Cardiac fibroblast (primary cell): Measurements from ENCODE around the gene PLEKHA8.
A peak's percentile ranks its signal among the peaks of the same experiment; 100 is the strongest.

ENCODE experiments used
- DNase-seq, 2 donors: peaks; one replicate each; pipeline versions ENCODE4 v3.0.0 to v3.0.0-alpha.2; 2010; ENCODE audit warnings: low read depth in 2 of 2
- H3K4me3 ChIP-seq, 2 donors: replicated peaks in 1 of 2; 1 replicate in 1 of 2; 2 replicates in 1 of 2; pipeline ENCODE4 v1.5.1; 2011; ENCODE audit warnings: low read depth in 2 of 2, low read length in 2 of 2, mild to moderate bottlenecking in 2 of 2, moderate library complexity in 1 of 2
- TF ChIP-seq, protein P1 (sequence below): IDR thresholded peaks from one replicate; pipeline ENCODE4 v1.5.1; 2011; ENCODE audit warnings: low read depth, mild to moderate bottlenecking, low read length, inconsistent platforms

PLEKHA8 gene, protein sequence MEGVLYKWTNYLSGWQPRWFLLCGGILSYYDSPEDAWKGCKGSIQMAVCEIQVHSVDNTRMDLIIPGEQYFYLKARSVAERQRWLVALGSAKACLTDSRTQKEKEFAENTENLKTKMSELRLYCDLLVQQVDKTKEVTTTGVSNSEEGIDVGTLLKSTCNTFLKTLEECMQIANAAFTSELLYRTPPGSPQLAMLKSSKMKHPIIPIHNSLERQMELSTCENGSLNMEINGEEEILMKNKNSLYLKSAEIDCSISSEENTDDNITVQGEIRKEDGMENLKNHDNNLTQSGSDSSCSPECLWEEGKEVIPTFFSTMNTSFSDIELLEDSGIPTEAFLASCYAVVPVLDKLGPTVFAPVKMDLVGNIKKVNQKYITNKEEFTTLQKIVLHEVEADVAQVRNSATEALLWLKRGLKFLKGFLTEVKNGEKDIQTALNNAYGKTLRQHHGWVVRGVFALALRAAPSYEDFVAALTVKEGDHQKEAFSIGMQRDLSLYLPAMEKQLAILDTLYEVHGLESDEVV

GRCh38 chr7:30028216-30028748 lies at the start of gene PLEKHA8:
TSS of gene PLEKHA8 (plus strand) at chr7:30028412. CDS start at chr7:30028763, 351 bp downstream.
- H3K4me3 ChIP-seq = peak within 1 kb of the TSS; percentile 81 to 82
- DNase-seq = peak; percentile 84 to 91
- TF ChIP-seq, protein P1, sequence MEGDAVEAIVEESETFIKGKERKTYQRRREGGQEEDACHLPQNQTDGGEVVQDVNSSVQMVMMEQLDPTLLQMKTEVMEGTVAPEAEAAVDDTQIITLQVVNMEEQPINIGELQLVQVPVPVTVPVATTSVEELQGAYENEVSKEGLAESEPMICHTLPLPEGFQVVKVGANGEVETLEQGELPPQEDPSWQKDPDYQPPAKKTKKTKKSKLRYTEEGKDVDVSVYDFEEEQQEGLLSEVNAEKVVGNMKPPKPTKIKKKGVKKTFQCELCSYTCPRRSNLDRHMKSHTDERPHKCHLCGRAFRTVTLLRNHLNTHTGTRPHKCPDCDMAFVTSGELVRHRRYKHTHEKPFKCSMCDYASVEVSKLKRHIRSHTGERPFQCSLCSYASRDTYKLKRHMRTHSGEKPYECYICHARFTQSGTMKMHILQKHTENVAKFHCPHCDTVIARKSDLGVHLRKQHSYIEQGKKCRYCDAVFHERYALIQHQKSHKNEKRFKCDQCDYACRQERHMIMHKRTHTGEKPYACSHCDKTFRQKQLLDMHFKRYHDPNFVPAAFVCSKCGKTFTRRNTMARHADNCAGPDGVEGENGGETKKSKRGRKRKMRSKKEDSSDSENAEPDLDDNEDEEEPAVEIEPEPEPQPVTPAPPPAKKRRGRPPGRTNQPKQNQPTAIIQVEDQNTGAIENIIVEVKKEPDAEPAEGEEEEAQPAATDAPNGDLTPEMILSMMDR = no peak

DNA sequence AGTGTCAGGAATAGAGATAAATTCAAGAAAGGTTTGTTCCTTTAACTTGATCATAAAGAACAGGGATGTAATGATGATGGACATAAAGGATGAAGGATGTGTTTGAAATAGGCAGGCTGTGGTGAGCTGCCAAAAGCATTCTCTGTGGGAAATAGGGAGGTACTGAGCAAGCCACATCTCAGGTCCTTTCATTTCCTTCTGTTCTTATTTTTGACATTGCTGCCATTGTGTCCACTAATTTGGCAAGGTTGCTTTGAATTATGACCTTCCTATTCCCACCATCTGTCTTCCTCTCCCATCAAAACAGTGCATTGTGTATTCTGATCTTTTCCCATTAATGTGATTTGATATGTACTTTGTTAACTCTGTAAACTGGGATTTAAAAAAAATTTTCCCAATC lies 48.1 kb upstream of the PLEKHA8 start:
- no peak for DNase-seq
- TF ChIP-seq, protein P1 = no peak
- H3K4me3 ChIP-seq = no peak overlapping the region

- peak in 1 of 2 donors; percentile 57 for DNase-seq
- H3K4me3 ChIP-seq = no peak overlapping the region
These were observed 41.1 kb upstream of the PLEKHA8 start for GRCh38 chr7:29987083-29987482.

DNA sequence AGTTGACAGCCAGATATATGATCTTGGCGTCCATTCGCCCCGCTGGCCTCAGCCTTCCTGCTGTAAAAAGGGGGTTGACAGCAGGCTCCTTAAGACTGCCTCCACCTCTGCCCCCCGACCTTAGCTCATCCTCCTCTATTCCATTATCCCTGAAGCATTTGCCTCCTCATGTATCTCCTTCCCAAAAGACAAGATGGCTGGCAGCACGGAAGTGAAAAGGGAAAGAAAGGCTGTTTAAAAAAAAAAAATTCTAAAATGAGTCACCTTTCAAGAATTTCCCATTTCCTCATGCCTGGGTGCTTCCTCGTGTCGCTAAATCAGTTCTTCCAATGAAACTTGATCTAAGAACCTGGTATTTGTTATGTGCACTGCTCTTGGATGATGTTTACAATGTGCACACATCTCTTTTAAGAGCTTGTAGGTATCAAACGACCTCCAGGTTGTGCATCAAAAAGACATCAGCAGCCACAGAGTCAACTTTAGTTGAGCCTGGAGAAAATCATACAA lies 40.3 kb upstream of the PLEKHA8 start:
- peak; percentile 89 to 92 for DNase-seq
- peak overlapping the region; percentile 53 to 79 for H3K4me3 ChIP-seq
- TF ChIP-seq, protein P1 = no peak

More at GRCh38 chr7:29987083-29987482, 41.1 kb upstream of the PLEKHA8 start:
- TF ChIP-seq, protein P1 = no peak

GRCh38 chr7:29988424-29989256 lies 39.6 kb upstream of the PLEKHA8 start:
- TF ChIP-seq, protein P1 = no peak
- peak; percentile 69 to 83 for DNase-seq
- peak overlapping the region; percentile 77 to 79 for H3K4me3 ChIP-seq

DNA sequence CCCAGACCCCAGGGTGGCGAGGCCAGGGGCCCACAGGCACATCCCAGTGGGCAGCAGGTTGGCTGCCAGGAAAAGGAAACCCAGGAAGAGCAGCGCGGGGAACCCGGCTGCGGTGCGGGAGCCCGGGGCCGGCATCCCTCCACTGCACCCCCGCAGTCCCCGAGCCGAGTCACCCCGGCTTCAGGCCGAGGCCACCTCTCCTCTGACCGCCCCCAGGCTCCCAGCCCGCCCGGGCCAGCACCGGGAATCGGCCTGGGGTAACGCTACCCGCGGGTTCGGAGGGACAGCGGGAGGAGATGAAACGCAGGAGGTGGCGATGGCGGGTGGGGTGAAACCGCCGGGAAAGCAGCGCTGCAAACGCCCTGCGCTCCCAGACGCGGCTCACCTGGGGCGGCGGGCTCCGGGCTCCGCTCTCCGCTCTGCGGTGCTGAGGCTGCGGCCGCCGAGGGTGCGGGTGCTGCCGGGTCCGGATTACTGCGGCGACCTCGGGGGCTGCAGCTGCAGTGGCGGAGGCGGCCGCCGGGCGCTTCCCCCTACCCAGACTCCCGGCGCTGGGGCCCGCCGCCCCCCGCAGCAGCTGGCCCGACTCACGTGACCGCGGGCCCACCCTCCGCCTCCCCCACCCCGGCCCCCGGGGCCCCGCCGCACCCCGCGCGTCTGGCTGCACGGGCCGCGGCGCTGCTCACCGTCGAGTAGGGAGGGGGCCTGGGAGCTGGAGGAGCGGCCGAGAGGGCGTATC lies 38.8 kb upstream of the PLEKHA8 start, which contains the start of gene SCRN1:
Gene SCRN1, minus strand, starts transcription at position 545 of the 739 bp plus-strand sequence. CDS start 20,734 bp downstream, outside the sequence.
- TF ChIP-seq, protein P1 = no peak
- H3K4me3 ChIP-seq = peak within 1 kb of the TSS; percentile 77 to 79
- DNase-seq = peak; percentile 27 to 57
